IPS-18c (cell line): ENCODE results near the gene GMCL2.

ENCODE experiments used
- H3K4me3 ChIP-seq: 2 replicates; pipeline ENCODE4 v1.7.0; 2013; ENCODE audit warnings: low read depth, mild to moderate bottlenecking, low read length, moderate library complexity; ENCODE audit not compliant: insufficient read depth
- H3K9me3 ChIP-seq: one replicate; pipeline ENCODE4 v1.6.1; 2013; ENCODE audit warnings: mild to moderate bottlenecking, low read length, moderate library complexity; ENCODE audit not compliant: control insufficient read depth, insufficient read depth

Gene GMCL2

DNA sequence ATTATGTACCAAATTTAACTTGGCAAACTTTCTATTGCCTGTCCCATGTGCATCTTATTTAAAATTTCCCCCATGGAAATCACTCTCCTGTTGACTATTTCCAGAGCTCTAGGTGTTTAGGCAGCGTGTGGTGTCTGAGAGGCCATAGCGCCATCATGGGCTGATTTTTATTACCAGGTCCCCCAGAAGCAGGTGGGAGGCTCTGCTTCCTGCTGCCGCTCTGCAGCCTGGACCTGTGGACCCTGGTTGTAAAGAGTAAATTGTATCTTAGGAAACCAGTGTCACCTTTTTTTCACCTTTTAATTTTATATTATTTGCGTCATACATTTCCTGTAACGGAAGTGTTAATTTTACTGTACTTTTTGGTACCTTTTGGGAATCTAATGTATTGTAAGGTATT lies 23.5 kb upstream of the GMCL2 start:
- H3K4me3 ChIP-seq, result no peak overlapping the region
- H3K9me3 ChIP-seq, result no peaks in the 10 kb centered on the region

DNA sequence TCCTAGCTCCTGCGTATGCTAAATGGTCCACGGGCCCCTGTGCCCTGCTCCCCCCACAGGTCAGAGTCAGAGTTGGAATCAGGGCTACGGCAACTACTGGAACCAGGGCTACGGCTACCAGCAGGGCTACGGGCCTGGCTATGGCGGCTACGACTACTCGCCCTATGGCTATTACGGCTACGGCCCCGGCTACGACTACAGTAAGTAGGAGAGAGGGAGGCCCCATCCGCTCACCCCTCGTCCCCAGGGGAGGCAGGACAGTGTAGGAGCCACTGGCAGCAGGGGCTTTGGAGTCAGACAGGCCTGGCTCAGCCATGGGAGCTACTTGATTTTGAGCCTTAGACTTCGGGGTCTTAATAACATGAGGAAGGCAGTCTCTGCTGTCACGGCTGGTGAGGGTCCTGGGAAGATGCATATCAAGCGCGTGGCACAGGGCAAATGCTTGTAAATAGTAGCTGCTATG lies 22.9 kb upstream of the GMCL2 start:
- Histone ChIP-seq H3K4me3 (no peak overlapping the region), H3K9me3 (no peaks in the 10 kb centered on the region)

DNA sequence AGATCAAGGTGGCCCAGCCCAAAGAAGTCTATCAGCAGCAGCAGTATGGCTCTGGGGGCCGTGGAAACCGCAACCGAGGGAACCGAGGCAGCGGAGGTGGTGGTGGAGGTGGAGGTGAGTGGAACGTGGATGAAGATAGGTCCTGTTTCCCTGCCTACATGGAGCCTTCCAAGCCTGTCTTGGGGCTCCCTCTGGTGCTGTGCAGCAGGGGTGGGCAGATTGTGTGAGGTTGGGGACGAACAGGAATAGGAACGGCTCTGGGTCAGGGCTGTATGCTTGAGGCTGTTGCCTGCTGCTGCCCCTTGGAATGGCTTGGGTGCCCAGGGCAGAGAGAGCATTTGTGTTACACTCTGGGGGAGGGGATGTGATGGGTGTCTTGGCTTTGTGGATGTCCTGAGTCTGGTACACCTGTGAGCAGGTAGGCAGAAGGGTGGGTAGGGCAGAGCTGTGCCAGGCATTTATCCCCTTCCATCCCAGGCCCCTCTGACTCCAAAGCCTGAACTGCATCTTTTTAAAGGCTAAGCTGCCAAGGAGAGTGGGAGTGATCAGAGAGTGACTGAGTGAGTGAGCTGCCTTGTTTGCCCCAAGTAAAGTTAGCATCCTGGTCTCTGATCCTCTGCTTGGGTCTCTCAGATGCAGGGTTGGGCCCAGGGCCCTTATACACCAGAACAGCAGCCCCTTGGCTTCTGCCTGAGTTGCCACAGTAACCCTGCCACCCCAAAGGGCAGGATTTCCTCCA lies 22.3 kb upstream of the GMCL2 start:
- no peak overlapping the region for H3K4me3 ChIP-seq
- no peaks in the 10 kb centered on the region for H3K9me3 ChIP-seq

DNA sequence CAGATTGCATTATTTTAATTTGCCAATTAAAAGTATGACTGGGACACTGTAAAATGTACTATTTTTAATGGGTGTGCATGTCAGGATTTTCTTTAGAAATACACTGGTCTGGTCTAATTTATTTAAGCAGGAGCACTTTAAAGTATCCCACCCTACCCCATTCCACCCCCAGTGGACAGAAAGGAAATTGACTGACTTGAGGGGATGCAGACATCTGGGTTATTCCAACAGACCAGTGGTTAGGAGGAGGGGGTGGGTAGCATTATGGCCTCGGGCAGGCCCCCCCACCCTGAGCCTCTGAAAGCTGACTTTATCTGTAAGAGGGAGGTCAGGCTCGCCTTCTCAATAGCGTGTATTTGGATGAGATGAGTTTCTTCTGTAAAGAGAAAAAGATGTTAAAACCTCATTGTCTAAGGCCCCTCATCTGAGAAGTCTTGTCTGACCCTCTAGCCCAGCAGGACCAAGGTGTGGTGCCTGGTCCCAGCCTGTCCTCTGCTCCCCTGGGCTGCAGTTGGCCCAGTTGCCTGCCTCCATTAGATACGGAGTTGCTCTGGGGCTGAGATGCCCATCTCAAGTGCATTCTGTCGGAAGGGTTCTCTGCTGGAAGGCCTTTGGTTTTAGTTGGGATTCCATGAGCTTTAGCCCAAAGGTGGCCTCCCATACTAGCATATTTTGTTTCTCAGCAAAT lies 21.5 kb upstream of the GMCL2 start:
- H3K4me3 ChIP-seq, result no peak overlapping the region
- H3K9me3 ChIP-seq, result no peaks in the 10 kb centered on the region

DNA sequence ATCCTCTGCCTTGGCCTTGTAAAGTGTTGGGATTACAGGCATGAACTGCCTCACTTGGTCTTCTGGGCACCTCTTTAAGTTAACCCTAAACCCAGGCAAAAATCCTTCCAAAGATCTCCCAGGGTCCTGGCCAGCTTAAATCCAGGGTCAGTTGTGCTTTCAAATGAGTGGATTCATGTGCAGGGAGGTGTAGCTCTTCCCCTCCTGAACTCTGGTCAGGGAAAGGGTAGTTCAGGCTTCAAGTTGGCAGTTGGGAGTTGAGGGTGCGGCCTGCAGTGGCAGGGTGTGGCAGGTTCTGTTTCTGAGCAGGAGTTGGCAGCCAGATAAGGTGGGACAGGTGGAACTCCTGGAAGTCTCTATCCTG lies 20.7 kb upstream of the GMCL2 start:
- Histone ChIP-seq H3K4me3 (no peak overlapping the region), H3K9me3 (no peaks in the 10 kb centered on the region)

DNA sequence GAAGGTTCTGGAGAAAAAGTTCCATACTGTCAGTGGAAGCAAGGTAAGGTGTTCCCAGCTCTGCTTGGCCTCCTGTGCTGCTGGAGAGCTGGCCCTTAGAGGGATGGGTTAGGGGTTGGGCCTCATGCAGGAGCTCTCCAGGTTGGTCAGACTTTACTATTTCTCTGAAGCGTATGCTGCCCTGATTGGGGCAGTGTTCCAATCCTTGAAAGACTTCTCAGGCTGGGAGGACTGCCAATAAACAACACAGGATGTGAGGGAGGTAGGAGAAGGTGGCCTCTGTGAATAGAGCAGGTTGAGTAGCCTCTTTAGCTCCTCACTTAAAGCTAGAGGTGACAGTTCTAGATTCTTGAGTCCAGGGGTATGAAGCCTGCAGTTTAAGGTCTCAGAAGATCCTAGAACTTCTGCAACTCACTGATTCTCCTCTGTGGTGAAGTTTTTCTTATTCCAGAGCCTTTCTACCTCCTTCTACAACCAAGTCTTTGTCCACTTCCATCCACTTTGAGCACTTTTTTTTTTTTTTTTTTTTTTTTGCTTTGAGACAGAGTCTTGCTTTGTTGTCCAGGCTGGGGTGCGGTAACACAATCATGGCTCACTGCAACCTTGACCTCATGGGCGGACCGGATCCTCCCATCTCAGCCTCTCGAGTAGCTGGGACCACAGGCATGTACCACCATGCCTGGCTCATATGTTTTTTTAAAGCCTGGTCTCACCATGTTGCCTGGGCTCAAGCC lies 20.2 kb upstream of the GMCL2 start:
- Histone ChIP-seq H3K9me3 (no peaks in the 10 kb centered on the region), H3K4me3 (peak overlapping the region; percentile 97)

DNA sequence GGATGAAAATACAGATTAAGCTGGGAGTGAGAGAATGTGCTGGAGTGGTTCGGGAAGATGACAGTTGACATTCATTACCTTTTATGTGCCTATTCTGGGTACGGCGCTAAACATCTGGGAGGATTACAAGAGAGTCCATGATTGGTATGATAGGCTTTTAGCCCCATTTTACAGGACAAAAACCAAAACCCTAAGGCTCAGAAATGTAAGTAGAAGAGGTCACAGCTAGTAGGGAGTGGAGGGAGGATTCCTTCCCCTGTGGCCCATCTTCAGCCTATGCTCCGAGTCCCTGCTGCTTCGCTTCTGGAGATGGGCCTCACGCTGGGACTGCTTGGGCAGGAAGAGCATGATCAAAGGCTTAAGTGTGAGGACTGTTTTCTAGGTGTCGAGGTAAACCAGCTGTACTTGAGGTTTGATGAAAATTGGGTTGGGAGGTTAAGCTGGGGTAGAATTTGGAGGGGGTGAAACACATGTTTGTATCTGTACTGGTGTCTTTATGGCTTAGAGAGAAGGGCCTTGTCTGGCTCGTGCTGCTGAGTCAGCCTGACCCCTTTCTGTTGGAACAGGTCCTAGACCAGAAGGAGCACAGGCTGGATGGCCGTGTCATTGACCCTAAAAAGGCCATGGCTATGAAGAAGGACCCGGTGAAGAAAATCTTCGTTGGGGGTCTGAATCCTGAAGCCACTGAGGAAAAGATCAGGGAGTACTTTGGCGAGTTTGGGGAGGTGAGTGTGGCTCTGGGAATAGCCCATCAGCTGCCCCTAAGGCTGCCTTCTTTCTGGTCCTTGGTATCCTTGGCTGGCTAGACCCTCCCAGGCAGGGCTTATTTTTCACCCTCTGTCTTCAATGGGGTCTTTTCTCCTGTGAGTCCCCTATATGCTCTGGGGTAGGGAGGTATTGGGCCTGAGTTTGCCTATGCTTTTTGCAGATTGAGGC lies 19.3 kb upstream of the GMCL2 start:
- peak overlapping the region; percentile 97 for H3K4me3 ChIP-seq
- no peaks in the 10 kb centered on the region for H3K9me3 ChIP-seq

DNA sequence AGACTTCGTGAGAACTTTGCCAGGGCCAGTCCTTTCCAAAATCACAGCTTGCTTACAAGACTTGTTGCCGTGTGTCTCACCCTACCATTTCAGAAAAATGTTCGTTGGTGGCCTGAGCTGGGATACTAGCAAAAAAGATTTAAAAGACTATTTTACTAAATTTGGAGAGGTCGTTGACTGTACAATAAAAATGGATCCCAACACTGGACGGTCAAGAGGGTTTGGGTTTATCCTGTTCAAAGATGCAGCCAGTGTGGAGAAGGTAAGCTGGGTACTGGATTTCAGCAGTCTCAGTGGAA lies 18.5 kb upstream of the GMCL2 start:
- no peaks in the 10 kb centered on the region for H3K9me3 ChIP-seq
- H3K4me3 ChIP-seq, result peak overlapping the region; percentile 97

DNA sequence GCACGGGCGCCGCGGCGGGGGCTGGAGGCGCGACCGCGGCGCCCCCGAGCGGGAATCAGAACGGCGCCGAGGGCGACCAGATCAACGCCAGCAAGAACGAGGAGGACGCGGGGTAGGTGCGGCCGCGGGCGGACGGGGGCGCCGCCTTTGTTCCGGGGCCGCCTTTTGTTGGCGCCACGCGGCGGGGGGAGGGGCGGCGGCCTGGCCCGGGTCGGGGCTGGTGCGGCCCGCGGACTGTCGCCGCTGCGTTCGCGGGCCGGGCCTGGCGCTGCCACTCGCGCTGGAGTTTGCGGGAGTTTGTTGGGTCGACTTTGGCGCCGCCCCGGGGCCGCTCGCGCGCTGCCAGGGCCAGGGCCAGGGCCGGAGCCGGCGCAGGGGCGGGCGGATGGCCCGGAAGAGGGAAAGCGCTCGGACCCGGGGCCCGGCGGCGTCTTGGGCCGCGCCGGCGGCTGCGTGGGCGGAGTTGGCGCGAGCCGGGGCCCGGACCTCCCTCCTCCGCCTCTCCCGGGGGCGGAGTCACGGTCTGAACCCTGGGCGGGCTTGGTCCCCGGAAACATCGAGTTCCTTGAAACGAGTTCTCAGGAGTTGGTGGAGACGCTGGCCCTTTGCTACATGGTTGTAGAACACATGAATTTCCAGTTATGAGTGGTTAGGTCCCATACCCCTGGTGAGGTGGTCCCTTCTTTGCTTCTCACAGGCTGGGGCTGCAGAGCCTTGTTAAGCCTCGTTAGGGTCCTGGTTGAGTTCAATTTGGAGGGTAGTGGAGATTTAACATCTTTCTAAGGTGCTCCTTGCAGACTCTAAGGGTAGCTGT lies 18.0 kb upstream of the GMCL2 start:
- peak overlapping the region; percentile 97 for H3K4me3 ChIP-seq
- H3K9me3 ChIP-seq, result no peaks in the 10 kb centered on the region

DNA sequence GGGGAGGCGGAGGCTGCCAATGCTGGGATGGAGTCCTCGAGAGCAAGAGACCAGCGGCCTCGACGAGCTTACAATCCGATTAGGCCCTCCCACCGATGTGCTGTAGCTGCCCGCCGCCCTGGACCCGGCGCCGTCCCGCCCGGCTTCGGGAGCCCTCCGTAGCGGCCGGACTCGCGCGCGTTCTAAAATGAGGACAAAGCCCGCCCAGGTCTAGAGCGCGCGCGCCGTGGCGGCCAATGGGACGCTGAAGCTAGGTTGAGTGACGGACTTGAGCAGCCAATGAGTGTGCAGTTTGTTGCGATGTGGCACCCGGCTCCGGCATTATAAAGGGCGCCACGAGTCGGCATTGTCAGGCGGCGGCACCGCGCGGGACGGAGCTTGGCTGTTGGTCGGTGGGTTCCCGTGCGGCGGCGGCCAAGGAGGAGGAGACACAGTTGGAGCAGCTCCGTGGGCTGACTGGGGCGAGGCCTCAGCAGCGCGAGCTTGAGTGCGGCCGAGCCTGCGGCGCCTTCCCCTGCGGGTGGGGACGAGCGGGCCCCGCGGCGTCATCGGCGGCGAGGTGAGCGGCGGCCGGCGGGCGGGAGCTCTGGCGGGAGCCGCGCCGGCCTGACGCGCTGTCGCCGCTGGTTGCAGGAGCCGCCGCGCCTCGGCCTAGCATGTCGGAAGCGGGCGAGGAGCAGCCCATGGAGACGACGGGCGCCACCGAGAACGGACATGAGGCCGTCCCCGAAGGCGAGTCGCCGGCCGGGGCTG lies 17.2 kb upstream of the GMCL2 start, which contains the start of gene HNRNPAB:
Gene HNRNPAB (plus strand): TSS at position 352 of the 753 bp plus-strand sequence. CDS start 305 bp downstream, at position 657.
- H3K9me3 ChIP-seq, result no peaks in the 10 kb centered on the region
- peak within 1 kb of the TSS; percentile 97 for H3K4me3 ChIP-seq

DNA sequence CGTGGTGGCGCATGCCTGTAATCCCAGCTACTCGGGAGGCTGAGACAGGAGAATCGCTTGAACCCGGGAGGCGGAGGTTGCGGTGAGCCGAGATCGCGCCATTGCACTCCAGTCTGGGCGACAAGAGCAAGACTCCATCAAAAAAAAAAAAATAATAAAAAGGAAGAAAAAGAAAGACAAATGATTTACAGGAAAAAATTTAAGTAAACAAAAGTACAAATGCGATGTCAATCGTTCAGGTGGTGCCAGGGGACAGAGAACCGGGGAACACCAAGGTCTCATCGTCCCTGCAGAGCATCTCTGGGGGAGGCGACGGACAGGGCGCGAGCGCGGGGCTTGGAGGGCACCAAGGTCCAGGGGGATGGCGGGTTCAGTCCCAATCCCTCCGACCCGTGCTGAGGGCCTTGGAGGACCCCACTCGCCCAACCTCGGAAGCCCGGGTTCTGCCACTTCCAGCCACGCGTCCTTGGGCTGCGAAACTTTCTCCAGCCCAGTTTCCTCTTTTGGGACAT lies 16.6 kb upstream of the GMCL2 start:
- no peaks in the 10 kb centered on the region for H3K9me3 ChIP-seq

DNA sequence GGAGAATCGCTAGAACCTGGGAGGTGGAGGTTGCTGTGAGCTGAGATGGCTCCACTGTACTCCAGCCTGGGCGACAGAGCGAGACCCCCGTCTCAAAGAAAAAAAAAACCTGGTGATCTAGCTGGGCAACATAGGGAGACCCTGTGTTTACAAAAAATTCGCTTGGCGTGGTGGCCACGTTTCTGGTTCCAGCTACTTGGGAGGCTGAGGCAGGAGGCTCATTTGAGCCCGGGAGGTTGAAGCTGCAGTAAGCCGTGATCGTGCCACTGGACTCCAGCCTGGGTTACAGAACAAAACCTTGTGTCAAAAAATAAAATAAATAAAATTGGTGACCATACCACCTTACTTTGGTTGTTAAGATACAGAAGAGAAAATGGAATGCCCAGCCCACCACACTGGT lies 15.4 kb upstream of the GMCL2 start:
- Histone ChIP-seq H3K4me3 (no peak overlapping the region), H3K9me3 (no peaks in the 10 kb centered on the region)

More for the DNA sequence above, 16.6 kb upstream of the GMCL2 start:
- peak overlapping the region; percentile 97 for H3K4me3 ChIP-seq

DNA sequence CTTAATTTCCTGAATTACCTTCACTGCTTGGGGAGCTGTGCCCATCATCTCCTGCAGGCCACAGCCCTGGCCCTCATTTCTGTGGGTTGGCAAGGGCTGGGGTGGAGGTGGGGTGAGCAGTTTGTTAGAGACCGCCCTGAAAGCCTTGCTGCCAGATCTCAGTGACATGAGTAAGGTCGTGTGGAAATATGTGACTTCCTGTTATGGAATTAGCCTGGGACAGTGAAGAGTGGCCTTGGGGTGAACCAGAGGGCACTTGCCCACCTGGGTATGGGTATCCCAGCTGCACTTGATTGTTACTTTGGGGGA lies 14.7 kb upstream of the GMCL2 start:
- no peak overlapping the region for H3K4me3 ChIP-seq

DNA sequence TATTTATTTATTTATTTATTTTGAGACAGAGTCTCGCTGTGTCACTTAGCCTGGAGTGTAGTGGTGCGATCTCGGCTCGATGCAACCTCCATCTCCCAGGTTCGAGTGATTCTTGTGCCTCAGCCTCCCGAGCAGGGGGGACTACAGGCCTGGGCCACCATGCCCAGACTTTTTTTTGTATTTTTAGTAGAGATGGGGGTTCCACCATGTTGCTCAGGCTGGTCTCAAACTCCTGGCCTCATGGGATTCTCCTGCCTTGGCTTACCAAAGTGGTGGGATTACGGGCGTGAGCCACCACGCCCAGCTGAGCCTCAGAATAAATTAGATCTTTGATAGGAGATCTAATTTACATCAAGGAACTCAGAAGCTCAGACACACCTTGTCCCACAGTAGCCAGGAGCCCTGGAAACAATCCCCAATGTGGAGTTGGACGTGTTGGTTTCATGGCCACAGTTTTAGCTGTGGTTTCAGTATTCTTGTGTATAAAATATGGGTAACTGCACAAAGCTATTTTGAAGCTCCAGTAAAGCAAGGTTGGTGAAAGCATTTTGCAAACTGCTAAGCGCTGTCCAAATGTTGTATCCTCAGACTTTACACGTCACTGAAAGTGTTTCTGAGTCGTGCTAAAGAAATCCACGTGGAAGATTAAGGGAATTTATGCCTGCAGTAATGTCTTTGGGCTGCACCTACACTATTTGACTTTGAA lies 14.2 kb upstream of the GMCL2 start:
- Histone ChIP-seq H3K4me3 (no peak overlapping the region), H3K9me3 (no peaks in the 10 kb centered on the region)

More for the DNA sequence above, 14.7 kb upstream of the GMCL2 start:
- H3K9me3 ChIP-seq, result no peaks in the 10 kb centered on the region
